HEK293 (cell line): ENCODE measurements around the gene UROD.

ENCODE experiments used
- CTCF ChIP-seq: fragments of 450-650 bp; formaldehyde crosslinking; IDR thresholded peaks from 2 replicates; pipeline ENCODE4 v1.5.1; 2016; ENCODE audit warnings: missing biosample characterization, missing genetic modification characterization
- GLIS1 ChIP-seq: fragments of 450-650 bp; formaldehyde crosslinking; IDR thresholded peaks from 2 replicates; pipeline ENCODE4 v1.5.1; 2016; ENCODE audit warnings: missing biosample characterization, missing genetic modification characterization
- SP2 ChIP-seq: fragments of 450-650 bp; formaldehyde crosslinking; IDR thresholded peaks from 2 replicates; pipeline ENCODE4 v1.5.1; 2016; ENCODE audit warnings: missing biosample characterization, missing genetic modification characterization
- ZNF19 ChIP-seq: fragments of 450-650 bp; formaldehyde crosslinking; IDR thresholded peaks from 2 replicates; pipeline ENCODE4; 2016; ENCODE audit warnings: missing biosample characterization, missing genetic modification characterization, low read depth
- ZNF274 ChIP-seq, 2 experiments: fragments of 200-500 bp in 1 of 2; fragments of 450-650 bp in 1 of 2; sonication (Bioruptor generic) in 1 of 2; formaldehyde crosslinking in 1 of 2; IDR thresholded peaks; 2 replicates each; pipeline versions ENCODE4 v1.5.1 to v1.6.1; 2014 to 2016; ENCODE audit warnings: borderline replicate concordance in 1 of 2, inconsistent platforms in 1 of 2, low read length in 1 of 2, missing biosample characterization in 1 of 2, missing genetic modification characterization in 1 of 2
- ZNF280C ChIP-seq: fragments of 450-650 bp; formaldehyde crosslinking; IDR thresholded peaks from 2 replicates; pipeline ENCODE4 v1.5.1; 2016; ENCODE audit warnings: missing biosample characterization, missing genetic modification characterization
- ZNF391 ChIP-seq: fragments of 450-650 bp; formaldehyde crosslinking; IDR thresholded peaks from 2 replicates; pipeline ENCODE4 v1.5.1; 2016; ENCODE audit warnings: low read depth, missing biosample characterization, missing genetic modification characterization, borderline replicate concordance
- ZNF394 ChIP-seq: fragments of 450-650 bp; formaldehyde crosslinking; IDR thresholded peaks from 2 replicates; pipeline ENCODE4 v1.5.1; 2016; ENCODE audit warnings: missing biosample characterization, missing genetic modification characterization, mild to moderate bottlenecking, moderate library complexity, borderline replicate concordance
- ZNF473 ChIP-seq: fragments of 450-650 bp; formaldehyde crosslinking; IDR thresholded peaks from 2 replicates; pipeline ENCODE4 v1.5.1; 2017; ENCODE audit warnings: missing biosample characterization, missing genetic modification characterization
- ZNF529 ChIP-seq: fragments of 450-650 bp; formaldehyde crosslinking; IDR thresholded peaks from 2 replicates; pipeline ENCODE4 v1.5.1; 2017; ENCODE audit warnings: missing genetic modification characterization, missing biosample characterization; ENCODE audit not compliant: insufficient replicate concordance
- ZNF549 ChIP-seq: fragments of 450-650 bp; IDR thresholded peaks from 2 replicates; pipeline ENCODE4 v1.5.1; 2018; ENCODE audit warnings: missing biosample characterization, missing genetic modification characterization, mild to moderate bottlenecking, inconsistent platforms, moderate library complexity
- TF ChIP-seq, protein P1 (sequence below): fragments of 450-650 bp; formaldehyde crosslinking; IDR thresholded peaks from 2 replicates; pipeline ENCODE4 v1.5.1; 2016; ENCODE audit warnings: missing biosample characterization, missing genetic modification characterization

DNA sequence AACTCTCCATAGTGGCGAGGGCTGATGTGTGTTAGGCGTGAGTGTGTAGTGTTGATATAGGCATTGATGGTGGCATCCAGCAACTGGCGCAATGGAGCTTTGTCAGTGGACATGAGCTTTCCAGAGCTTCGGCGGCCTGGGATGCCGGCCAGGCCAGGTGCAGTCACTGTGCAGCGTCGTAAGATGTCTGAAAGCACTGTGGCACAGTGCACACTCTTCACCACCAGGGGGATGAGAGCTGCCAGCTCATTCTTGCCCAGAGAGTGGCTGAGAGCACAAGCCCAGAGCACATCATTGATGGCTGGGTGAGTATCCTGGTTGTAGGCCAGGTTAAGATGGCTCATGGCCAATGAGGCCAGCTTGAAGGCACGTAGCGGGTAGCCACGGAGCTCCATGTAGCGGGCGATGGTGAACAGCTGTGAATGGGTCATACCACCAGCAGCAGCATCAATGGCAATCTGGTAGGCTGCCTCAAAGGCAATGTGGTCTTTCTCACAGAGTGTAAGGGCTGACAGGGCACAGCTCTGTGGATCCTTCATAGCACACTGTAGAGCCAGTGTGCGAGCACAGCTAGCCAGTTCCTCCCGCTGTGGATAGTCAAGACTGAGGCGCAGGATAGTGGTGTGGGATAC is 6.7 kb downstream of the UROD start:
- TF ChIP-seq ZNF274 (IDR thresholded peaks at IDR 0.05; ENCODE audit: low read length) = no peak
- TF ChIP-seq ZNF274 (tag by site-specific recombination; IDR thresholded peaks at IDR 0.05; ENCODE audit: borderline replicate concordance) = no peak
- TF ChIP-seq ZNF391 (tag by site-specific recombination) = no peak
- TF ChIP-seq ZNF280C = no peak
- TF ChIP-seq, protein P1, sequence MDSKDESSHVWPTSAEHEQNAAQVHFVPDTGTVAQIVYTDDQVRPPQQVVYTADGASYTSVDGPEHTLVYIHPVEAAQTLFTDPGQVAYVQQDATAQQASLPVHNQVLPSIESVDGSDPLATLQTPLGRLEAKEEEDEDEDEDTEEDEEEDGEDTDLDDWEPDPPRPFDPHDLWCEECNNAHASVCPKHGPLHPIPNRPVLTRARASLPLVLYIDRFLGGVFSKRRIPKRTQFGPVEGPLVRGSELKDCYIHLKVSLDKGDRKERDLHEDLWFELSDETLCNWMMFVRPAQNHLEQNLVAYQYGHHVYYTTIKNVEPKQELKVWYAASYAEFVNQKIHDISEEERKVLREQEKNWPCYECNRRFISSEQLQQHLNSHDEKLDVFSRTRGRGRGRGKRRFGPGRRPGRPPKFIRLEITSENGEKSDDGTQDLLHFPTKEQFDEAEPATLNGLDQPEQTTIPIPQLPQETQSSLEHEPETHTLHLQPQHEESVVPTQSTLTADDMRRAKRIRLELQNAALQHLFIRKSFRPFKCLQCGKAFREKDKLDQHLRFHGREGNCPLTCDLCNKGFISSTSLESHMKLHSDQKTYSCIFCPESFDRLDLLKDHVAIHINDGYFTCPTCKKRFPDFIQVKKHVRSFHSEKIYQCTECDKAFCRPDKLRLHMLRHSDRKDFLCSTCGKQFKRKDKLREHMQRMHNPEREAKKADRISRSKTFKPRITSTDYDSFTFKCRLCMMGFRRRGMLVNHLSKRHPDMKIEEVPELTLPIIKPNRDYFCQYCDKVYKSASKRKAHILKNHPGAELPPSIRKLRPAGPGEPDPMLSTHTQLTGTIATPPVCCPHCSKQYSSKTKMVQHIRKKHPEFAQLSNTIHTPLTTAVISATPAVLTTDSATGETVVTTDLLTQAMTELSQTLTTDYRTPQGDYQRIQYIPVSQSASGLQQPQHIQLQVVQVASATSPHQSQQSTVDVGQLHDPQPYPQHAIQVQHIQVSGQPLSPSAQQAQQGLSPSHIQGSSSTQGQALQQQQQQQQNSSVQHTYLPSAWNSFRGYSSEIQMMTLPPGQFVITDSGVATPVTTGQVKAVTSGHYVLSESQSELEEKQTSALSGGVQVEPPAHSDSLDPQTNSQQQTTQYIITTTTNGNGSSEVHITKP (tag by site-specific recombination) = peak; percentile 23; the same call in 1 of the 2 replicates
- no peak for TF ChIP-seq ZNF549 (tag by site-specific recombination)
- TF ChIP-seq CTCF = peak; percentile 76
- TF ChIP-seq ZNF529 (tag by site-specific recombination) = no peak
- no peak for TF ChIP-seq ZNF394 (tag by site-specific recombination)
- no peak for TF ChIP-seq ZNF19 (tag by site-specific recombination)
- TF ChIP-seq GLIS1 (tag by site-specific recombination) = no peak
- no peak for TF ChIP-seq SP2 (tag by site-specific recombination)
- no peak for TF ChIP-seq ZNF473 (tag by site-specific recombination)
